Lung (tissue), 12 donors: ENCODE measurements around the gene PRXL2C. TPM values are rescaled to one million over a fixed set of nuclear protein-coding genes. Genes with fewer than 3 reads are reported as not detected.

Experiments used
- ATAC-seq: fragments of 200-7000 bp; cut with Tn5 transposase; one replicate; pipeline ENCODE4 v1.9.1; 2020; ENCODE audit warnings: moderate number of reproducible peaks; ENCODE audit not compliant: insufficient read depth, low FRiP score
- DNase-seq, 3 donors: peaks; one replicate each; pipeline ENCODE4 v3.0.0-alpha.2; 2013 to 2017
- H3K27ac ChIP-seq, 2 donors: one replicate each; pipeline ENCODE4 v1.5.1; 2013; ENCODE audit warnings: mild to moderate bottlenecking in 2 of 2, moderate library complexity in 2 of 2, control low read depth in 1 of 2, inconsistent platforms in 1 of 2, low read depth in 1 of 2, low read length in 1 of 2
- H3K27me3 ChIP-seq, 3 donors: one replicate each; pipeline ENCODE4 v1.5.1; 2013; ENCODE audit warnings: low read length in 2 of 3; ENCODE audit not compliant: control insufficient read depth in 3 of 3, insufficient read depth in 3 of 3
- H3K36me3 ChIP-seq, 4 donors: one replicate each; pipeline ENCODE4 v1.5.1; 2013; ENCODE audit warnings: low read length in 4 of 4, mild to moderate bottlenecking in 1 of 4, moderate library complexity in 1 of 4; ENCODE audit not compliant: control insufficient read depth in 4 of 4, insufficient read depth in 4 of 4
- H3K4me1 ChIP-seq, 5 donors: one replicate each; pipeline ENCODE4 v1.5.1; 2013; ENCODE audit warnings: low read length in 5 of 5, mild to moderate bottlenecking in 2 of 5, moderate library complexity in 1 of 5; ENCODE audit not compliant: control insufficient read depth in 5 of 5, insufficient read depth in 5 of 5
- H3K4me3 ChIP-seq: one replicate; pipeline ENCODE4 v1.5.1; 2013; ENCODE audit warnings: mild to moderate bottlenecking, control low read depth, moderate library complexity
- H3K9ac ChIP-seq, 2 donors: one replicate each; pipeline ENCODE4 v1.5.1; 2013; ENCODE audit warnings: low read length in 2 of 2, control low read depth in 1 of 2; ENCODE audit not compliant: insufficient read depth in 1 of 2
- H3K9me3 ChIP-seq, 4 donors: one replicate each; pipeline ENCODE4 v1.5.1; 2013; ENCODE audit warnings: low read length in 3 of 4, mild to moderate bottlenecking in 1 of 4, moderate library complexity in 1 of 4; ENCODE audit not compliant: control insufficient read depth in 4 of 4, insufficient read depth in 3 of 4
- WGBS, 2 donors: extraction: QIAGEN DNeasy Blood & Tissue Kit; methylation state at CpG; one replicate each; pipeline ENCODE4 v1.1.7; 2013; 5-methylcytosine and 5-hydroxymethylcytosine counted together
- polyA plus RNA-seq, 2 donors: library from polyadenylated mRNA; stranded (reverse); fragments of 200-250 nt; gene quantifications; one replicate each; pipeline ENCODE4 v1.2.1, GENCODE V29; 2013
- total RNA-seq, 2 donors: library from RNA; depleted of rRNA in 1 of 2; stranded (reverse); fragments of >200 nt in 1 of 2; gene quantifications; one replicate each; pipeline ENCODE4 v1.2.1, GENCODE V29; 2014 to 2021
- TF ChIP-seq, protein P1 (sequence below): IDR thresholded peaks from 2 replicates; pipeline ENCODE4 v1.5.1; 2012; ENCODE audit warnings: mild to moderate bottlenecking; ENCODE audit errors: control extremely low read depth, extremely low read depth
- donor health status: control.
- donor health status: control.
- donor health status: Bipolar disorder and iron deficiency.
- donor health status: healthy.
- donor health status: DM: yes; HTN: yes; CAD: no.

Gene PRXL2C
- total and polyA plus RNA-seq, 4 donors, result 10.2 to 25.3 (median 13.2) TPM

DNA sequence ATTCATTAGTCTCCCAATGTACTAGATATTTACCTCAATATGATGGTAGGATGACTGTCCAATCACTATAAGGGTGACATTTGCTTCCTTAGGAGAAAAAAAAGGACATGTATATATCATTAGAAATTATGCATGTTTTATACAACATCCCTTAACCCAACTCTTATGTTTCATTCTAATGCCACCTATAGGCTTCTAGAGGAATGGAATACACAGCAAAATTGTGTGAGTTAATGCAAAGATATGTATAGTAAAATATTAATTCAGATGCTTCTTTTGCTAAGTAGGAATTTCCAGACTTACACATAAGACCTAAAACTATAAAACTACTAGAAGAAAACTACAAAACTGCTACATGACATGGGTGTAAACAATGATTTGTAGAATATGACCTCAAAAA lies 3.5 kb downstream of the PRXL2C start:
- Histone ChIP-seq H3K9me3 (no peaks in the 10 kb centered on the region), H3K4me3 (no peak overlapping the region), H3K9ac (no peak overlapping the region), H3K4me1 (peaks cover 0 to 4% (median 1%) of the 10 kb centered on the region in 5 donors), H3K27me3 (no peaks in the 10 kb centered on the region), H3K27ac (no peak overlapping the region), H3K36me3 (peaks cover 3 to 14% (median 11%) of the 10 kb centered on the region in 4 donors)
- peak in 2 of 3 donors; percentile 49 to 51 for DNase-seq
- TF ChIP-seq, protein P1, sequence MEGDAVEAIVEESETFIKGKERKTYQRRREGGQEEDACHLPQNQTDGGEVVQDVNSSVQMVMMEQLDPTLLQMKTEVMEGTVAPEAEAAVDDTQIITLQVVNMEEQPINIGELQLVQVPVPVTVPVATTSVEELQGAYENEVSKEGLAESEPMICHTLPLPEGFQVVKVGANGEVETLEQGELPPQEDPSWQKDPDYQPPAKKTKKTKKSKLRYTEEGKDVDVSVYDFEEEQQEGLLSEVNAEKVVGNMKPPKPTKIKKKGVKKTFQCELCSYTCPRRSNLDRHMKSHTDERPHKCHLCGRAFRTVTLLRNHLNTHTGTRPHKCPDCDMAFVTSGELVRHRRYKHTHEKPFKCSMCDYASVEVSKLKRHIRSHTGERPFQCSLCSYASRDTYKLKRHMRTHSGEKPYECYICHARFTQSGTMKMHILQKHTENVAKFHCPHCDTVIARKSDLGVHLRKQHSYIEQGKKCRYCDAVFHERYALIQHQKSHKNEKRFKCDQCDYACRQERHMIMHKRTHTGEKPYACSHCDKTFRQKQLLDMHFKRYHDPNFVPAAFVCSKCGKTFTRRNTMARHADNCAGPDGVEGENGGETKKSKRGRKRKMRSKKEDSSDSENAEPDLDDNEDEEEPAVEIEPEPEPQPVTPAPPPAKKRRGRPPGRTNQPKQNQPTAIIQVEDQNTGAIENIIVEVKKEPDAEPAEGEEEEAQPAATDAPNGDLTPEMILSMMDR, result no peak
- ATAC-seq, result no peak

DNA sequence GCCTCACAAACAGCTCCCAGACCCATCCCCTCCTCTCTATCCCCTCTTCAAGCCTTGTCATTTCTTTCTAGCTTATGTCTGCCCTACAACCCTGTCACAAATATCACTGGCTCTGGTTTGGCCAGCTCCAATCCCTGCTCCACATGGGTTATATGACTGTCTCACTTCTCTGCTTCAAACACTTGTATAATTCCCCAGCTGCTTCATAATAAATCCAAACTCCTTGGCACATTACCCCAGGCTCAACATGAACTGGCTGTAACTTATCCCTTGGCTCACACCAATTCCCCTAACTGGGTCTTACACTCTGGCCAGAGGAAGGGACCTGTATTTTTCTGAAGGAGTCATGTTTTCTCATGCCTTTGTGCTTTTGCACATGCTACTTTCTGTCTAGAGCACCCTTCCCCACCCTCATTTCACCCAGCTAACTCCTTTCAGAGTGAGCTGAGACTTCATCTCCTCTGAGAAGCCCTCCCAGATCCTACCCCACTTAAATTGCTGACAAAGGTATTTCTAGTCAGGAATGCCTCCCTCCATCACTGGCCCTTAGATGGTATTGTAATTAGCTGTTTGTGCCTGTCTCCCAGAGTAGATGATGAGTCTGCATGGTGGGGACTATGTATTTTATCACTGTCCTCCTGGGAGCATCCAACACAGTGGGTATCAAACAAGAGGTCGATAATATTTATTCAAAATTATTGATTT lies 5.3 kb downstream of the PRXL2C start:
- peaks cover 3 to 16% (median 13%) of the 10 kb centered on the region in 4 donors for H3K36me3 ChIP-seq
- ATAC-seq, result no peak
- H3K9me3 ChIP-seq, result no peaks in the 10 kb centered on the region
- DNase-seq, result peak in 2 of 3 donors; percentile 43 to 55
- no peak overlapping the region for H3K9ac ChIP-seq
- H3K27ac ChIP-seq, result no peak overlapping the region
- H3K4me3 ChIP-seq, result no peak overlapping the region
- TF ChIP-seq, protein P1, result no peak
- no peaks in the 10 kb centered on the region for H3K27me3 ChIP-seq
- H3K4me1 ChIP-seq, result peaks cover 0 to 5% (median 1%) of the 10 kb centered on the region in 5 donors
- 95 to 100% methylated on average over 1 of the region's 1 CpG for WGBS, 2 donors

DNA sequence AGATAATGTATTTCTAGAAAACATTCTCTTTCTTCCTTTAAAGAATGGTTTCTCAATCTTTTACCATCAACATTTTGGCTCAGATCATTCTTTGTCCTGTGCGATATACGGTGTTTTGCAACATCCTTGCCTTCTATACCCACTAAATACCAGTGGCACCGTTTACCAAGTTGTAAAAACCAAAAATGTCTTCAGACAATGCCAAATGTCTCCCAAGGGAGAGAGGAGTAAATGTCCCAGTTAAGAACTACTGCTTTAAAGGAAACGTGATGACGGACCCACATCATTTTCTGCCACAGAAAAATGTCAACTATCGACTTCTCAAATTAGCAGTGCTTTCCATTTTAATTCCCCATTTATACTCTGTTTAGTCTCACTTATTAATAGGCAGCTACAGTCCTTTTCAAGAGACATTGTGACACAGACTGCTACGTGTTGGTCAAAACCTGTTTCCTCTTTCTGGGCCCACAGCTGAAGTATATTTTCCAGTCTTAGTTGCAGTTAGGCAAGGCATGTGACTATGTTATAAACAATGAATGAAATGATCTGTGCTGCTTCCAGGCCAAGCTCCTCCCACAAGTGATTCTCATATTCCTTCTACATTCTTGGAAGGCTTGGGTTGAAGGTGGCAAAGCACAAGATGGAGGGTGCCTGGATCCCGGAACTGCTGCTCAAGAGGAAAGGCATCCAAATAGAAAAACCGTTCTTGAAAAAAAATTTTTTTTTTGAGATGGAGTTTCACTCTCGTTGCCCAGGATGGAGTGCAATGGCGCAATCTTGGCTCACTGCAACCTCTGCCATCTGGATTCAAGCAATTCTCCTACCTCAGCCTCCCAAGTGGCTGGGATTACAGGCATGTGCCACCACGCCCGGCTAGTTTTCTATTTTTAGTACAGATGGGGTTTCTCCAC lies 8.8 kb downstream of the PRXL2C start:
- TF ChIP-seq, protein P1, result no peak
- ATAC-seq (peak; percentile 66), DNase-seq (peak; percentile 22 to 58 (median 51))
- H3K4me3 ChIP-seq, result no peak overlapping the region
- H3K9ac ChIP-seq, result no peak overlapping the region
- peaks cover 3 to 23% (median 18%) of the 10 kb centered on the region in 4 donors for H3K36me3 ChIP-seq
- H3K4me1 ChIP-seq, result peaks cover 0 to 5% (median 0%) of the 10 kb centered on the region in 5 donors
- no peaks in the 10 kb centered on the region for H3K9me3 ChIP-seq
- no peaks in the 10 kb centered on the region for H3K27me3 ChIP-seq
- H3K27ac ChIP-seq, result peak overlapping the region in 1 of 2 donors; percentile 4
- WGBS, 2 donors, result 34 to 59% methylated on average over 13 of the region's 13 CpGs
